CD14-positive monocyte (primary cell): ENCODE data around the gene PTPRR. TPM values are rescaled to one million over a fixed set of nuclear protein-coding genes. Genes with fewer than 3 reads are reported as not detected.

ENCODE experiments used
- DNase-seq, 3 donors: peaks; one replicate each; pipeline ENCODE4 v3.0.0-alpha.2; 2011 to 2022
- H2AFZ ChIP-seq: 2 replicates; pipeline ENCODE4 v1.6.0; 2012; ENCODE audit warnings: mild to moderate bottlenecking, low read depth, low read length, inconsistent platforms; ENCODE audit not compliant: insufficient read depth, poor library complexity, severe bottlenecking
- H3K27ac ChIP-seq, 2 donors: 1 replicate in 1 of 2; 2 replicates in 1 of 2; pipeline ENCODE4 v1.5.1; 2012 to 2013; ENCODE audit warnings: low read length in 2 of 2, control low read depth in 1 of 2, inconsistent platforms in 1 of 2, low read depth in 1 of 2, mild to moderate bottlenecking in 1 of 2
- H3K27me3 ChIP-seq, 2 donors: one replicate each; pipeline versions ENCODE4 v1.6.0 to v1.6.1; 2011 to 2013; ENCODE audit warnings: low read length in 2 of 2; ENCODE audit not compliant: control insufficient read depth in 2 of 2, insufficient read depth in 2 of 2
- H3K36me3 ChIP-seq, 2 donors: replicated peaks in 1 of 2; 1 replicate in 1 of 2; 2 replicates in 1 of 2; pipeline versions ENCODE4 v1.5.1 to v1.6.1; 2012 to 2013; ENCODE audit warnings: low read length in 2 of 2, control low read depth in 1 of 2, inconsistent platforms in 1 of 2, mild to moderate bottlenecking in 1 of 2; ENCODE audit not compliant: insufficient read depth in 2 of 2, control insufficient read depth in 1 of 2
- H3K4me1 ChIP-seq, 2 donors: 1 replicate in 1 of 2; 2 replicates in 1 of 2; pipeline versions ENCODE4 v1.5.1 to v1.6.1; 2012 to 2013; ENCODE audit warnings: low read length in 2 of 2, control low read depth in 1 of 2, inconsistent platforms in 1 of 2, mild to moderate bottlenecking in 1 of 2, moderate library complexity in 1 of 2; ENCODE audit not compliant: insufficient read depth in 2 of 2, control insufficient read depth in 1 of 2
- H3K4me2 ChIP-seq: replicated peaks from 2 replicates; pipeline ENCODE3; 2012; ENCODE audit warnings: low read length, moderate library complexity, mild to moderate bottlenecking; ENCODE audit not compliant: poor library complexity, severe bottlenecking; ENCODE audit errors: extremely low read depth
- H3K4me3 ChIP-seq, 3 experiments: fragments of 200-600 bp in 1 of 3; sonication (generic) in 1 of 3; replicated peaks in 1 of 3; 1 replicate in 2 of 3; 2 replicates in 1 of 3; pipeline ENCODE4 v1.5.1; 2011 to 2013; ENCODE audit warnings: low read length in 3 of 3, mild to moderate bottlenecking in 3 of 3, control low read depth in 2 of 3, low read depth in 2 of 3, inconsistent platforms in 1 of 3, moderate library complexity in 1 of 3
- H3K79me2 ChIP-seq: 2 replicates; pipeline ENCODE4 v1.6.0; 2012; ENCODE audit warnings: mild to moderate bottlenecking, control low read depth, inconsistent platforms, low read length, moderate library complexity; ENCODE audit not compliant: insufficient read depth
- H3K9ac ChIP-seq: 2 replicates; pipeline ENCODE4 v1.6.0; 2017; ENCODE audit warnings: low read length, mild to moderate bottlenecking; ENCODE audit not compliant: insufficient read depth, poor library complexity, severe bottlenecking
- H3K9me3 ChIP-seq, 2 donors: replicated peaks in 1 of 2; 1 replicate in 1 of 2; 2 replicates in 1 of 2; pipeline versions ENCODE4 v1.5.1 to v1.6.1; 2012 to 2013; ENCODE audit warnings: low read length in 2 of 2, control low read depth in 1 of 2; ENCODE audit not compliant: control insufficient read depth in 1 of 2, insufficient read depth in 1 of 2
- H4K20me1 ChIP-seq: 2 replicates; pipeline ENCODE4 v1.6.0; 2012; ENCODE audit warnings: mild to moderate bottlenecking, low read length, control low read depth, moderate library complexity; ENCODE audit not compliant: insufficient read depth
- H3K27ac Mint-ChIP-seq, 7 donors: one replicate each; pipeline ENCODE4 v1.8.0; 2020; ENCODE audit warnings: mild to moderate bottlenecking in 7 of 7, mixed read lengths in 7 of 7, moderate library complexity in 6 of 7, inconsistent platforms in 2 of 7
- H3K27me3 Mint-ChIP-seq, 3 donors: one replicate each; pipeline ENCODE4 v1.8.0; 2021 to 2022; ENCODE audit warnings: low read depth in 3 of 3, mild to moderate bottlenecking in 3 of 3, mixed read lengths in 3 of 3, moderate library complexity in 3 of 3, inconsistent platforms in 1 of 3
- H3K36me3 Mint-ChIP-seq, 2 donors: one replicate each; pipeline ENCODE4 v1.8.0; 2020; ENCODE audit warnings: mixed read lengths in 2 of 2, inconsistent platforms in 1 of 2, mild to moderate bottlenecking in 1 of 2
- H3K4me1 Mint-ChIP-seq: one replicate; pipeline ENCODE4 v1.8.0; 2020; ENCODE audit warnings: mild to moderate bottlenecking, mixed read lengths
- H3K4me3 Mint-ChIP-seq, 2 donors: one replicate each; pipeline ENCODE4 v1.8.0; 2020; ENCODE audit warnings: mild to moderate bottlenecking in 2 of 2, mixed read lengths in 2 of 2, moderate library complexity in 1 of 2
- H3K9me3 Mint-ChIP-seq, 7 donors: one replicate each; pipeline ENCODE4 v1.8.0; 2020 to 2022; ENCODE audit warnings: mixed read lengths in 7 of 7, mild to moderate bottlenecking in 6 of 7, moderate library complexity in 6 of 7, inconsistent platforms in 2 of 7
- WGBS: methylation state at CpG from one replicate; pipeline ENCODE4 v1.1.5; 2013; ENCODE audit warnings: missing lambda C conversion rate; ENCODE audit not compliant: insufficient coverage; 5-methylcytosine and 5-hydroxymethylcytosine counted together
- intact Hi-C, 2 donors: fragments of 100-400 bp; cut with micrococcal nuclease; formaldehyde crosslinking; loops; one replicate each; pipeline versions ENCODE4 v1.15.0 to v1.15.1; 2023
- polyA plus RNA-seq, 3 donors: library from polyadenylated mRNA; depleted of rRNA in 1 of 3; unstranded in 2 of 3; stranded (reverse) in 1 of 3; fragments of 300-500 nt in 2 of 3; fragments of >200 nt in 1 of 3; fragmentation: Illumina TruSeq in 2 of 3; gene quantifications; 1 replicate in 2 of 3; 2 replicates in 1 of 3; pipeline ENCODE4 v1.2.3, GENCODE V29; 2012 to 2021
- TF ChIP-seq, protein P1 (sequence below): fragments of 200-600 bp; IDR thresholded peaks from one replicate; pipeline ENCODE4 v1.8.0; 2022; ENCODE audit warnings: antibody characterized with exemption, mild to moderate bottlenecking

Gene PTPRR
- polyA plus RNA-seq, 3 donors: not detected

DNA sequence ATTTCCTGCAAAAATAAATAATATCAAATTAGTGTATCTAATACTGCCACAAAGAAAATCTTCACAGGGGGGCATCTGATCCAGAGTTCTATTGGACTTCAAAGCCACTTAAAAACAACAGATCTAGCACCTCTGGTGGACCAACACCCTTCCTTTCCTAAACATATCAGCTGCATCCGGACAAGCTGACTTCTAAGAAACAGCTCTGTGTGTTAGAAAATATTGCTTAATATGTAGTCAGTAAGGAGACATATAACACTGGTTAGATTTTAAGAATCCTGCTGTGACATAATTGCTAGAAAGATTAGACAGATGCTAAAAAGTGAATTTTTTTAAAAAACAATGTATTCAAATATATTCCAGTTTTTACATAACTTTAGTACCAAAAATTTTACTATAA is 222.2 kb downstream of the PTPRR start:
- TF ChIP-seq, protein P1, sequence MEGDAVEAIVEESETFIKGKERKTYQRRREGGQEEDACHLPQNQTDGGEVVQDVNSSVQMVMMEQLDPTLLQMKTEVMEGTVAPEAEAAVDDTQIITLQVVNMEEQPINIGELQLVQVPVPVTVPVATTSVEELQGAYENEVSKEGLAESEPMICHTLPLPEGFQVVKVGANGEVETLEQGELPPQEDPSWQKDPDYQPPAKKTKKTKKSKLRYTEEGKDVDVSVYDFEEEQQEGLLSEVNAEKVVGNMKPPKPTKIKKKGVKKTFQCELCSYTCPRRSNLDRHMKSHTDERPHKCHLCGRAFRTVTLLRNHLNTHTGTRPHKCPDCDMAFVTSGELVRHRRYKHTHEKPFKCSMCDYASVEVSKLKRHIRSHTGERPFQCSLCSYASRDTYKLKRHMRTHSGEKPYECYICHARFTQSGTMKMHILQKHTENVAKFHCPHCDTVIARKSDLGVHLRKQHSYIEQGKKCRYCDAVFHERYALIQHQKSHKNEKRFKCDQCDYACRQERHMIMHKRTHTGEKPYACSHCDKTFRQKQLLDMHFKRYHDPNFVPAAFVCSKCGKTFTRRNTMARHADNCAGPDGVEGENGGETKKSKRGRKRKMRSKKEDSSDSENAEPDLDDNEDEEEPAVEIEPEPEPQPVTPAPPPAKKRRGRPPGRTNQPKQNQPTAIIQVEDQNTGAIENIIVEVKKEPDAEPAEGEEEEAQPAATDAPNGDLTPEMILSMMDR: no peak
- Histone ChIP-seq H3K27me3 (no peaks in the 10 kb centered on the region), H3K4me1 (no peaks in the 10 kb centered on the region), H3K36me3 (no peaks in the 10 kb centered on the region), H3K9me3 (no peaks in the 10 kb centered on the region), H3K4me3 (no peak overlapping the region), H3K79me2 (no peaks in the 10 kb centered on the region), H3K4me2 (no peak overlapping the region), H2AFZ (no peak overlapping the region), H3K9ac (no peak overlapping the region), H4K20me1 (no peaks in the 10 kb centered on the region), H3K27ac (no peak overlapping the region)
- DNase-seq: no peak
- Mint-ChIP-seq H3K9me3 (peaks cover 0 to 2% (median 0%) of the 10 kb centered on the region in 7 donors), H3K4me3 (no peak overlapping the region), H3K27ac (no peak overlapping the region), H3K36me3 (no peaks in the 10 kb centered on the region), H3K4me1 (no peaks in the 10 kb centered on the region), H3K27me3 (peaks cover 0 to 2% (median 1%) of the 10 kb centered on the region in 3 donors)
- no CpG with 5 or more reads among the region's 1 CpG for WGBS
- intact Hi-C loops: no loop called here

DNA sequence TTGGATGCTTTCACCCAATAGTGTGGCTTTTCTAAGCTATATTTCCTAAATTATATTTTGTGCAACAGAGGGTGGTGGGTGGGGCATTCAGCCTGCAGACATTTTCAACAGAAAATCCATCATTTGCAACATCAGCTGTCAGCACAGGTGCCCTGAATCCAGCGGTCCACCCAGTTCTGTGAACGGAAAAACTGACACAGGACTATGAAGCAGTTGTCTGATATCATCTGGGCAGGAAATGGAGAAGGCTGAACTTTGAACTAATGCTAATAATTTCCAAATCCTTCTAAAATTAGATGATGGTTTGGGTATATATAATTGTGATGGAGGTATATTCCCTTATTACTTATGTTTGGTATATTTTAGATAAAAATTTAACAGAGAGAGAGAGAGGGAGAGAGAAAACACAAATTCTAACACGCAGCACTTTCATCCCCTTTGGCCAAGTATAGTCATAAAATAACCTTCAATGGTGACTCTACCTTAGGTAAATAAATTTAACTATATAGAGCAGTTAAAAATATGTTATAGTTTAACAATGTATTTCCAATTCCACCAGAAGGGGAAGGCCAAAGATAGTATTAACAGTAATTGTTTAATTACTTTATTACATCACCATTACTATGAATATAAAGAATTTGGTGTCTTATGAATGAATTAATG is 225.0 kb downstream of the PTPRR start:
- intact Hi-C loops: no loop called here
- peaks cover 0 to 2% (median 0%) of the 10 kb centered on the region in 7 donors for H3K9me3 Mint-ChIP-seq
- no peaks in the 10 kb centered on the region for H3K36me3 Mint-ChIP-seq
- no CpG with 5 or more reads among the region's 3 CpGs for WGBS
- H2AFZ ChIP-seq: no peak overlapping the region
- no peak overlapping the region for H3K4me2 ChIP-seq
- no peaks in the 10 kb centered on the region for H3K36me3 ChIP-seq
- no peak overlapping the region for H3K27ac Mint-ChIP-seq
- no peak overlapping the region for H3K27ac ChIP-seq
- no peaks in the 10 kb centered on the region for H3K79me2 ChIP-seq
- H3K27me3 ChIP-seq: no peaks in the 10 kb centered on the region
- H3K27me3 Mint-ChIP-seq: no peaks in the 10 kb centered on the region
- H3K4me1 Mint-ChIP-seq: no peaks in the 10 kb centered on the region
- H3K9me3 ChIP-seq: no peaks in the 10 kb centered on the region
- no peaks in the 10 kb centered on the region for H4K20me1 ChIP-seq
- no peak for DNase-seq
- TF ChIP-seq, protein P1: no peak
- no peak overlapping the region for H3K4me3 Mint-ChIP-seq
- H3K4me1 ChIP-seq: no peaks in the 10 kb centered on the region
- H3K9ac ChIP-seq: no peak overlapping the region
- H3K4me3 ChIP-seq: no peak overlapping the region
